Stimulated activated CD8-positive, alpha-beta memory T cell treated with anti-CD3 and anti-CD28 coated beads, Interleukin-7, amount 100 ng/mL, for 48 hours (primary cell): ENCODE results near the gene C10orf105.
A peak's percentile ranks its signal among the peaks of the same experiment; 100 is the strongest.

ENCODE experiments used
- DNase-seq, 2 donors: peaks; one replicate each; pipeline ENCODE4 v3.0.0-alpha.2; 2020; ENCODE audit warnings: low read depth in 1 of 2; ENCODE audit errors: extremely low read depth in 1 of 2

The C10orf105 gene

DNA sequence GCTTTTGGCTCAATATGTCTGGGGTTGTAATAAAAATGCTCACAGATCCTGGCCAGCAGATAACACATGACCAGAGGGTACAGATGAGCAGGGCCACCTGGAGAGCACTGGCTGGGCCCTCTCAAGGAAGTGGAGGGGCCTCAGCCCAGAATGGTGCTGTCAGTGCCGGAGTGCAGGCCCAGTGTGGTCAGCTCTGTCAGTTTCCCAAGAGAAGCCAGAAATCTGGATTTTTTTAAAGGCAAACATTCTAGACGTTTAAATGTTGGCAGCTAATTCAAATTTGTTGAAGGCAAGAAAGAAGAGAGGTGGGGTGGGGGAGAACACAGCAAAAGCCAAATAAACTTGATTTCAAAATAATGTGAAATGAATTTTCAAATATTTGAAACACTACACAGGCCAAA is 2.0 kb downstream of the C10orf105 start:
- no peak for DNase-seq

DNA sequence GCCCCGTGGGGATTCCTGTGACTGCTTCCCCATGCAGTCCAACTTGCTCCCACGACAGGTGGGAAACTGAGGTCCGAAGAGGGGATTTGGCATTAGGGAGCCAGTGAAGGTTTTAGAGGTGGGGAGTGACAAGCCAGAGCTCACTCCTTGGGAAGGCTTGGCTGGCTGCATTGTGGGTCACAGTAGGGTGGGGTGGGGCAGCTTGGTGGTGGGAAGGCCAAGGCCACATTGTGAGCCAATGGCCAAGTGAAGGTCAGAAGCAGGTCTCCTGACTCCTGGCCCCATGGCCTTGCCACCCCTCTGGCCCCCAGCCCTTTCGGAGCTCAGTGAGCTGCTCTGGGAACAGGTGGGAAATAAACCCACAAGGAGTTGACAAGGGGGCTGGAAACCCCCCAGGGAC is 2.5 kb downstream of the C10orf105 start:
- no peak for DNase-seq

DNA sequence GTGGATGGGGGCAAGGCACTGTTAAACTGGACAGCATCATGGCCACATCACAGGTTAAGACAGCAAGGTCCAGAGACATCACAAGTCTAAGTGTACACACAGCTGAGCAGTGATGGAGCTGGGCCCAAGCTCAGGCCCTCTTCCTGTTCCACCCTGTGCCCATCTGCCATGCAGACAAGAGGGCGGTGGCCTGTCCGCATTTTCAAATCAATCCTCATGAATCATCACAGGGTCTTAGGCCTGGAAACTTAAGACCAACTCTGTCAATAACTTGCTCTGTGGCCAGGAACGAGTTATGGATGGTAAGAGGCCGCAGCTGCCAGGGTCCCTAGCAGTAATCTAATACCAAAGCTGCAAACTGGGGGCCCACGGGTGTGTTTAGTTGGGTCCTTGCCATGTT is 3.2 kb downstream of the C10orf105 start:
- no peak for DNase-seq

DNA sequence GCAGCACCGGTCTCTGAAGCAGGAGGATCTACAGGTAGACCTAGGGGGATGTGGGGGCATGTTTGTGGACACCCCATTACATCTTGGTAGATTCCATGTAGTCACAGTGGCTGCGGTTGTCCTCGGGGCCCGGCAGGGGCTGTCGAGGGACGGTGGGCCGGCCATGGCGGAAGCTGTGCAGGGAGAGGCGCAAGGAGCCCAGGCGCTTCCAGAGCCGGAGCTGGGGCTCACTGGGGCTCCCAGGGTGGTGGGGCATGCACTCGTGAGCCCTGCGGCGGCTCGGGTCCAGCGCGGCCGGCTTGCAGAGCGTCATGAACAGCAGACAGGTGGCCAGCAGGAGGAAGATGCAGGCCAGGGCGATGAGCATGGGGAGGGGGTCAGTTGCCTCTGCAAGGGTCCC is 3.7 kb downstream of the C10orf105 start:
- no peak for DNase-seq

DNA sequence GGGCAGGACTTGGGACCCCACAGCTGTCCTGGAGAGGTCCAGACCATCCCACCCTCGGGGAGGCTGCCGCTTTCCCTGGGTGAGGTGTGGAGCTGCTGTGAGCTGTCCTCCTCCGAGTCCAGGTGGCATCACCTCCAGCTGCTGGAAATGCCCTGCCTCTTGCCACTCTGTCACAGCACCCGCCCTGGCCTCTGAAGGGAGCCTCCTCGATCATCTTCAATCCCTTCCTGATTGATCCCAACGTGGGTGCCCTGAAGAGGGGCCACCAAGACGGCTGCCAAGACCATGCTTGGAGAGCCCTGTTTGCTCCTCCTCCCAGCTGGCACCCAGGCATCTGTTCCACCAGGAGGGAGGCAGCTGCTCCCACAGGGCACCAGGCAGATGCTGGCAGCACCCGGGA is 4.6 kb downstream of the C10orf105 start:
- DNase-seq = no peak

DNA sequence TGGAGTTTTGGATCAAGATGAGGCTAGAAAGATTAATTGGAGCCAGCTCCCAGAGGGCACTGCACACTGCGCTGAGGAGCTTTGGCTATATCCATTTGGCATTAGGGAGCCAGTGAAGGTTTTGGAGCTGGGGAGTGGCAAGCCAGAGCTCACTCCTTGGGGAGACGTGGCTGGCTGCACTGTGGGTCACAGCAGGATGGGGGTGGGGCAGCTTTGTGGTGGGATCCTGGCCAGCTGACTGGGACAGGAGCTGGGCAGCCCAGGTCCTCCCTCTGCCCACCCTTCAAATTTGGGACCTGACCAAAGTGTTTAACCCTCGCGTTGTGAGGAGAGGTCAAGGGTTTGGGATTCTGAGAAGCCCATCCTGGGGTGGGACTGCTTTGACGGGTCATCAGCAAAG is 5.0 kb downstream of the C10orf105 start:
- DNase-seq = no peak

DNA sequence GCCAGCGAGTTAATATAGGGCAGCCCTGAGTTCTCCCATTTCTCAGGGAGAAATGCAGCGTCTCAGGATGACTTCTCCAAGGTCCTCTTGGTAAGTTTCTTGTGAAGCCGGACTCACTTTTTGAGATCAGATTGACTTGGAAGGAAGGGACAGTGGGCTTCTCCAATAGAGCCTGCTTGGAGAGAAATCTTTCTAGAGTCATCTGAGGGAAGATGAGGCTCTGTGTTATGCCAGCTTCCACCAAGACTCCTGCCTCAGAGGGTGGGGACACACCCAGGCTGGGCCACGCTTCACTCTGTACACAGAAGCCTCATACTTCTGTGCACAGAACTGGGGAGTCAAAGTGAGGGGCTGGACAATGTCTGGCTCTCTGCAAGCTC is 5.6 kb downstream of the C10orf105 start:
- DNase-seq = no peak

DNA sequence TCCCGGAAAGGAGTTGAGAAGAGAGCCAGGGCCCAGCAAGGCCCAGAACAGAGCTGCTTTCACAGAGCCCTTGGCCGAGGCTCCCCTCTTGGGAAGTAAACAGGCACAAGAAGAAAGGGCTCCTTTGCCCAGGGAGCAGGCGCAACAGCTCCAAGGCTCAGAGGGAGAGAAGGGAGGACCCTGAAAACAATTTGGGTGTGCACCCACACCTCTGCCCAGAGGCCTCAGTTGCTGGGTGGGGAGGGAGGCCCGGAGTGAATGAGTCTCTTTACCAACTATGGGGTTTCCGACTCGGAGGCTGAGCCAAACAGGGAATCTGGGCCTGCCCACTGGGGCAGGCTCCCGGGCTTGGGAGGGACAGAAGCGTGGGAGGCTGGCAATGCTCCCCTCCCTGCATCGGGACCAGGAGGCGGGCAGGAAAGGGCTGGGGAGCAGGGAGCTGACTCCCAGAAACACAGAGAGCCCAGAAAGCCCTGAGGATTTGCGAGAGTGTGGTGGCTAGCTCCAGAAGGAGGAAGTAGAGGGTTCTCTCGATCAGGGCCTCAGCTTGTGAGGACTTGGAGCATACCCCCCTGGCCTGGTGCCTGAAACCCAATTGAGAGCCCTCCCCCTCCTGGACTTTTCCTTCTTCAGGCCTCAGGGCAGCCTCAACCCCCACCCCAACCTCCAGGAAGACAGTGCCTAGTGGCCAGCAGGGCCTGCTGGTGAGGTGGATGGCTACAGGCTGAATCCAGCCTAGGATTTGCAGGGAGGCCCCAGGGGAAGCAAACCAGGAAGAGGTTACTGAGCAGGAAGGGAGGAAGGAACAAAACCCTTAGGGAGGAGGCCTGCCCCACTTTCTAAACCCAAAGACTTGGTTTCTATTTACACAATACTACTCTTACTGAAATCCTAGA is 6.2 kb downstream of the C10orf105 start:
- DNase-seq = peak in 1 of 2 donors; percentile 42

DNA sequence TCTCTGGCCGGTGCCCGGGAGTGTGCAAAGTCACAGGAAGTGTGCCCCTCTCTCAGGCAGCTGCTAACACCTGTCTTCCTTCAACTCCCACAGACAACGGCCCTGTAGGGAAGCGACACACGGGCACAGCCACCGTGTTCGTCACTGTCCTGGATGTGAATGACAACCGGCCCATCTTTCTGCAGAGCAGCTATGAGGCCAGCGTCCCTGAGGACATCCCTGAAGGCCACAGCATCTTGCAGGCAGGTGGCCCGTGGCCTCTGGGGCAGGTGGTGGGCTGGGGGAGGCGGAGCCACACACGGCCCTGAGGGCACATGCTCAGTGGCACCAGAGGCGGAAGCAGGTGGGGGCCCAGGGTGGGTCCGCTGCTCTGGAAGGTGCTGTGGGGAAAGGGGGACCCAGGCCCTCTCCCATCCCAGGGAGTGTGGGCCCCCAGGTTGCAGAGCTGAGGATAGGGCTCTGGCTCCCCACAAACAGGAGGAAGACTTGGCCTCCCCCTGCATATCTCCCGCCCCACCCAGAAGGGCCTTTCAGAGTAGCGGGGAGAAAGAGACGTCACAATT is 6.9 kb downstream of the C10orf105 start:
- DNase-seq = peak in 1 of 2 donors; percentile 28

DNA sequence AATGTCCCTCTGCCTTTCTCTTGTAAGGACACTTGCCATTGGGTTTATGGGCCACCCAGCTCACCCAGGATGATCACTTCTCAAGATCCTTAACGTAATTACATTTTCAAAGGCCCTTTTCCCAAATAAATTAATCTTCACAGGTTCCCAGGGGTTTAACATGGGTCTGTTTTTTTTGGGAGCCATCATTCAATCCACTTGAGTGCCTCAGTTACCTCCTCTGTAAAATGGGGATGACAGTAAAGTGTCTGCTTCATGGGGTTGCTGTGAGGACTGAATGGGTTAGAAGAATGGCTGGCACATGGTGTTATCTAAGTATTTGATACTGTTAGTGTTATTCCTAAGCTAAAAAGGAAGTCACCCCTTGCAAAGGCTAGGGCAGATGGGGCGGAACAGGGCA is 7.4 kb downstream of the C10orf105 start:
- no peak for DNase-seq

DNA sequence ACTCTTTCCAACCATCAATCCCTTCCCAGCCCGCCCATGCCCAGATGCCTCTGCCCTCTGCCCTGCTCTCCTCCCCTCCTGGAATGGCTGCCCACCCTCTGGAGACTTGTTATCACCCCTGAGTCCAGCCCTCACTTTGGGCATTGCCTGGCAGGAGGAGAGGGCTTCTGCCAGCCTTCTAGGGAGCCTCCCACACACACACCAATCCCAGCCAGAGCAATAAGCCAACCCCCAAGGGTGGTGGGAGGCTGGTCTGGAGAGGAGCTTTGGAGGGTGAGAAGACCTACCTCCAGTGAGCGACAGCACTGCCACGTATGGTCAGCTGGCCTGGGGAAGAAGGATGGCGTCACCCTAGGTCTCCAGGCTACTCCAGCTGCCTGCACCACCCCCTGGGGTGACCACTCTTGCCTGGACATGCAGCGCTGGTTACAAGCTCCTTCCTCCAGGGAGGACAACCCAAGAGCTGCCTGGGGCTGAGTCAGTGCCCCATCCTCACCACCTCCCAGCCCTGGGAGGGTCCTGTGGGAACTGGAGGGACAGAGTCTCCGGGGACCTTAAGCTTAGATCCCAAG is 8.4 kb downstream of the C10orf105 start:
- no peak for DNase-seq

DNA sequence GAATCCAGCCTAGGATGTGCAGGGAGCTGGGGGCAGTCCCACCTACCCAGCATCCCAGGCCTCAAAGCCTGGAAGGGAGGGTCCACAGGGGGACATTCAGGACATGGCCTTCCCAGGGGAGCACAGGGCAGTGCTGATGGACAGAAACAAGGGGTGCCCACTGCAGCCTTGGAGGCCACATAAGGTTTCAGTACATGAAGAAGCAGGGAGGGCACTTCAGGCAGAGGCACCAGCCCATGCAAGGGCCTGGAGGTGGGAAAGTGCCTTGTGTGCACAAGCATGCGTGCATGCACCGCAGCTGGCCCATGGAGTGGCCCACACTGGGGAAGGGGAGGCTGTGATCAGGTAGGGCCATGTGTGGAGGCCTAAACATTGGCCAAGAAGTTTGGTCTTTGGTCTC is 9.1 kb downstream of the C10orf105 start:
- no peak for DNase-seq

DNA sequence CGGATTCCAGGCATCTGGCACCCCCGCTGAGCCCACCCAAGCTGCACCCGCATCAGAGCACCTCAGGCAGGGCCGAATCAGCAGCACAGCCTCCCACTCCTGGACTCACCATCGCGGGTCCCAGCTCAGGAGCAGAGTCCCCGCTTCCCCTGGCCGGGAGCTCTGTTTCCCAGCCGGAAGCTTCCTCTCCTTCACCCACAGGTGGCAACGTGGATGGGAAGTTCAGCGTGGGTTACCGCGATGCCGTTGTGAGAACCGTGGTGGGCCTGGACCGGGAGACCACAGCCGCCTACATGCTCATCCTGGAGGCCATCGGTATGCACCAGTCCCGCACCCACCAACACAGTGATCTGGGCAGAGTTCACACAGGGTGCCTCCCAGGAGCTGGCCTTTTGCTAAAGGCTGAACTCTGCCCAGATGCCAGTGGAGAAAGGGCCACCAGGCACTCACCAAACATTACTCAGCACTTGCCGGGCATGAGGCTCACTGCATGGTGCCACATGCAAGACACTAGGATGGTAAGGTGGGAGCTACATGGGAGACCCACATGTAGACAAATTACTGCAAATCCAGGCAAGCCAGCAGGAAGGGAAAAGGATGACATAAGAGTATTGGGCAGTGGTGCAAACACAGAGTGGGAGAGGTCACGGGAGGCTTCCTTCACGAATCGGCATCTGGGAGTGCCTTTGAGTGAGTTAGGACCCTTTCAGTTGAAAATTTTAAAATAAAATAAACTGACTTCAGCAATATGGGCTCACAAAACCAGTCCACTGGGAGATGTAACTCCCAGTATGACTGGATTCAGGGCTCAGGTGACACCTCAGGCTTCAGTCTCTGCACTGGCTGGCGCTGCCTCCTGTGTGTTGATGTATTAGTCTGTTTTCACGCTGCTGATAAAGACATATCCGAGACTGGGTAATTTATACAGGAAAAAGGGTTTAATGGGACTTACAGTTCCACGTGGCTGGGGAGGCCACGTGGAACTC is 10.4 kb downstream of the C10orf105 start:
- DNase-seq = no peak

DNA sequence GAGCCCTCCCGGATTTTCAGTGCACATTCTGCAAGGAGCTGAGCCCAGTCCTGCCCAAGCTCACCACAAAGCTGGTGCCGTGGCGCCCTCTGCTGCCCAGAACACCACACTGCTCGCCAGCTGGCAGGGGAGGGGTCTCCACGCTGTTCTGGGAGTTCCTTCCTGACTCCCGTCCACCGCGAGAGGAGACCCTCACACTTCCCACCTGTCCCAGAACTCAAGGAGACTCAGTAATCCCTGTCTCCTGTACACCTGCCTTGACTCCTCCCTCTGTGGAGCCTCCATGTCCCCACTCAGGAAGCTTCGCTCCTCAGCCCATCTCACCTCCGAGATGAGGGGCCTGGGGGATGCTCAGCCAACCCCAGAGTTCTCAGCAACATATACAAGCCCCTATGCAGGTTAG is 11.3 kb downstream of the C10orf105 start:
- DNase-seq = peak in 1 of 2 donors; percentile 25

DNA sequence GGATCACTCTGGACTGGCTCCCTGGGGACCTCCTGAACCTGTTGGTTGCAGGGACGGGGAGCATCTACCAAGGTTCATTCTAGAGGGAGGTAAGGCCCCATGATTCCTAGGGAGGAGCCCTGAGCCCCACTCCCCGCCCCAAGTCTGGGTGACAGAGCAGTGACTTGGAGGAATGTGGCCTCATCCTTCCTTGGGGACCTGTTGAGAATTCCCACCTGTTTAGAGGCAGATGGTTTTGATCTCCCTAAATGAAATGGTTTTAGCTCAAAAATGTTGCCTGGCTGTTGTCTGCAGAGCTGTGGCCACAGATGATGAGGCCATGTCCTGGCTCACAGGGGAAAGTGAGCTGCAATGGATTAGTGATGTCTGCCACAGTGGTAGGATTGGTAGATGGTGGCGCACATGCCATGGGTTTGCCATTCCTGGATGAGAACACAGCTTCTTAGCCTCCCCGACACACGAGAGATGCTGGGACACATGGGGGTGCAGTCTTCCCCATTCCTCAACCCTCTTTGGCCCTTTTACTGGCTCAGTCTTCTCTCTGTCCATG is 12.3 kb downstream of the C10orf105 start:
- no peak for DNase-seq

DNA sequence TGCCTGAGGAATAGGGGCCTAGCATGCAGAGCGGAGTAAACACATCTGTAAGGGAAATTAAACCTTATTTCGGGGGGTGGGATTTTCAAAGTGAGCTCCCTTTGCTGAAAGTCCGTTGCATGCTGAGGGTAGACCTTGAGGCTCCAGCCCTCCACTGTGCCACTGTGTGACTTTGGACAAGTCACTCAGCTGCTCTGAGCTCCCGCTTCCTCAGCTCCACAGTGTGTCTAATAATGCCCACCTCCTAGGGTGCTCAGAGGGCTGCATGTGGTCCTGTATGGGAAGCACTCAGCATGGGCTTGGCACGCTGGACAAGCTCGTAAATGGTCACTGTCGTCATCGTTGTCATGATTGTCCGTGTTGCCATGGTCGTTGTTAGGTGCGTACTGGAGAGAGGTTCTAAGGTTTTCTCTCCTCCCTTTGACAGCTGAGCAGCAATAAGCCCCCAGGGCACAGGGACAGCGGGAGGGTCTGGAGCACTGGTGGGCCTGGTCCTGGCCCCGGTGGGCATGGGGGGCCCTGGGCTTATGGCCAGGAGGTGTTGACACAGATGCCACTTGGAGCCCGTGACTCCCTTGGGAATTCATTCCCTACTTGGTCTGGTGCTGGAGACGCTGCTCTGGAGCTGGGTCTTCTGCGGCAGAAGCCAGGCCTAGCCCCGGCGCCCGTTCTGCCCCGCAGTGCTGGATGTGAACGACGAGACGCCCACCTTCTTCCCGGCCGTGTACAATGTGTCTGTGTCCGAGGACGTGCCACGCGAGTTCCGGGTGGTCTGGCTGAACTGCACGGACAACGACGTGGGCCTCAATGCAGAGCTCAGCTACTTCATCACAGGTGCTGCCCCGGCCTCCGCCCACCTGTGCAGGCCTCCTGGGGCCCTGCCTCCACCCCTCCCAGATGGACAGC is 13.1 kb downstream of the C10orf105 start:
- no peak for DNase-seq

DNA sequence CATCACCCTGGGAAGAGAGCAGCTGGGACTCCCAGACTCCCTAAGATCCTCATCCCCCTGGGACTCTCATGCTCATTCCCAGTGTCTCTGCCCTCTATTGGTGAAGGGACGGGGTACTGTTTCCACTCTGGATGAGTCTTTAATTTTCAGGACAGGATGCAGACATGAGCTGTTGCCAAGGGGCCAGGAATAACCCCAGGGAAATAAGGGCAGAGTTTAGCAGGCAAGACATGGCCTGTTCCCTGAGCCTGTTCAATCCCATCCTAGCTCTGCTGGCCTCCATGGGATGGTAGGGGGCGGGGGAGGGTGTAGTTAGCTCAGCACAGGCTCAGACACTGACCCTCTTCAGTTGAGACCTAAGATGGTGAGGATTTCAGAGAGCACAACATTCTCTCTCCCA is 14.0 kb downstream of the C10orf105 start:
- DNase-seq = no peak

DNA sequence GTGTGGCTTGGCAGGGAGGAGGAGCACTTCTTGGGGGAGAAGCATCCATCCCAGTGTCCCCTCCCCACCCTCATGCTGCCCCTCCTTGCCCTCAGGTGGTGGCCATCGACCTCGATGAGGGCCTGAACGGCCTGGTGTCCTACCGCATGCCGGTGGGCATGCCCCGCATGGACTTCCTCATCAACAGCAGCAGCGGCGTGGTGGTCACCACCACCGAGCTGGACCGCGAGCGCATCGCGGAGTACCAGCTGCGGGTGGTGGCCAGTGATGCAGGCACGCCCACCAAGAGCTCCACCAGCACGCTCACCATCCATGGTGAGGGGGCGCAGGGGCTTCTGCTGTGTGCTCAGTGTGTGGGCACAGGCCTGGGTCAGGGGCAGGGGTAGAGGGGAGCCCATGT is 14.8 kb downstream of the C10orf105 start:
- DNase-seq = no peak

DNA sequence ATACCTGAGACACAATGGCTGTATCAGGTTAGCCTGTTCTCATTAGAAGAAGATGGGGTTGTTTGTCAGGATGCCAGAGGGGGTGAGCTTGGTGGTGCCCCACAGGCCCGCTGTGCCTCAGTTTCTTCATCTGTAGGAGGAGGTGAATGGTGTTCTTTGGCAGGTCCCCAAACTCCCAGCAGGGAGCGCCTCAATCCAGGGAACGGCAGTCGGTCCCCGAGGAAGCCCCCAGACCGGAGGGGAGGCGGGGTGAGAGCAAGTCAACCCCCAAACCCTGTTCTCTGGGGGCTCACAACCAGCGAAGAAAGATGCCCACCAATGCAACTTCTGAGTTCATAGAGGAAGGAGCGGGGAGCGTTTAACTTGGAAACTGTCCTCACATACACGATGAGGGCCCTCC is 16.0 kb downstream of the C10orf105 start:
- no peak for DNase-seq
